IMR-90 (cell line): ENCODE results near the gene DGKZ. TPM values are rescaled to one million over a fixed set of nuclear protein-coding genes. Genes with fewer than 3 reads are reported as not detected.

Experiments used
- ATAC-seq: fragments of 200-7000 bp; cut with Tn5 transposase; 2 replicates; pipeline ENCODE4 v1.9.1; 2020; ENCODE audit warnings: low read depth, mild to moderate bottlenecking, moderate library complexity
- BruUV-seq: library from RNA; stranded (reverse); fragments of 400-500 nt; replicated peaks from 2 replicates; lab custom pipeline; 2021; lab: Mats Ljungman, UMichigan
- CTCF ChIA-PET: fragments of 300-600 bp; formaldehyde crosslinking; extraction: SDS; loops from one replicate; lab custom pipeline; 2021; ENCODE audit warnings: antibody characterized with exemption; lab: Yijun Ruan, JAX
- POLR2A ChIA-PET: fragments of 300-600 bp; sonication (Branson Sonifier 250); formaldehyde crosslinking; loops from one replicate; lab custom pipeline; 2022; ENCODE audit warnings: antibody characterized with exemption; ENCODE audit not compliant: unreplicated experiment; lab: Charles Lee
- DNase-seq: peaks from one replicate; pipeline ENCODE4 v3.0.0; 2013
- H2AFZ ChIP-seq: replicated peaks from 2 replicates; pipeline ENCODE3; 2013; ENCODE audit warnings: low read length, mild to moderate bottlenecking; ENCODE audit not compliant: poor library complexity
- H2AK5ac ChIP-seq: 2 replicates; pipeline ENCODE4 v1.6.1; 2013; ENCODE audit warnings: low read depth, low read length, inconsistent platforms
- H2AK9ac ChIP-seq: replicated peaks from 2 replicates; pipeline ENCODE3; 2013; ENCODE audit warnings: mild to moderate bottlenecking, low read depth, low read length, moderate library complexity; ENCODE audit not compliant: poor library complexity
- H2BK120ac ChIP-seq: 2 replicates; pipeline ENCODE4 v1.6.1; 2013; ENCODE audit warnings: low read depth, low read length, inconsistent platforms
- H2BK15ac ChIP-seq: 3 replicates; pipeline ENCODE4 v1.6.1; 2013; ENCODE audit warnings: low read depth, low read length, inconsistent platforms
- H2BK20ac ChIP-seq: 2 replicates; pipeline ENCODE4 v1.6.1; 2013; ENCODE audit warnings: low read depth, mild to moderate bottlenecking, inconsistent platforms, low read length, moderate library complexity
- H2BK5ac ChIP-seq: 2 replicates; pipeline ENCODE4 v1.6.1; 2013; ENCODE audit warnings: mild to moderate bottlenecking, low read depth, low read length, inconsistent platforms; ENCODE audit not compliant: poor library complexity, severe bottlenecking
- H3K14ac ChIP-seq: replicated peaks from 2 replicates; pipeline ENCODE4 v1.6.1; 2013; ENCODE audit warnings: low read depth, low read length, inconsistent platforms
- H3K18ac ChIP-seq: 2 replicates; pipeline ENCODE4 v1.6.1; 2013; ENCODE audit warnings: low read depth, low read length, control low read depth
- H3K23ac ChIP-seq: 2 replicates; pipeline ENCODE4 v1.6.1; 2013; ENCODE audit warnings: low read depth, low read length, inconsistent platforms
- H3K27ac ChIP-seq: 2 replicates; pipeline ENCODE4 v1.5.1; 2013; ENCODE audit warnings: mild to moderate bottlenecking, control low read depth, low read length; ENCODE audit not compliant: insufficient read depth
- H3K27me3 ChIP-seq: 2 replicates; pipeline ENCODE4 v1.6.1; 2013; ENCODE audit warnings: low read length; ENCODE audit not compliant: control insufficient read depth, insufficient read depth
- H3K36me3 ChIP-seq: 2 replicates; pipeline ENCODE4 v1.6.1; 2013; ENCODE audit warnings: low read length, mixed read lengths; ENCODE audit not compliant: control insufficient read depth, insufficient read depth
- H3K4ac ChIP-seq: 2 replicates; pipeline ENCODE4 v1.6.1; 2013; ENCODE audit warnings: low read depth, low read length, inconsistent platforms
- H3K4me1 ChIP-seq: 2 replicates; pipeline ENCODE4 v1.6.1; 2013; ENCODE audit warnings: low read length, mixed read lengths; ENCODE audit not compliant: control insufficient read depth, insufficient read depth
- H3K4me2 ChIP-seq: 2 replicates; pipeline ENCODE4 v1.6.1; 2013; ENCODE audit warnings: low read depth, mild to moderate bottlenecking, control low read depth, low read length, moderate library complexity
- H3K4me3 ChIP-seq: 2 replicates; pipeline ENCODE4 v1.5.1; 2013; ENCODE audit warnings: low read depth, mild to moderate bottlenecking, control low read depth, low read length, moderate library complexity; ENCODE audit not compliant: insufficient read depth
- H3K56ac ChIP-seq: 2 replicates; pipeline ENCODE4 v1.6.1; 2013; ENCODE audit warnings: low read length, inconsistent platforms; ENCODE audit not compliant: insufficient read depth; ENCODE audit errors: extremely low read depth
- H3K79me1 ChIP-seq, 2 experiments: 2 replicates each; pipeline ENCODE4 v1.6.1; 2013; ENCODE audit warnings: low read length in 2 of 2, inconsistent platforms in 1 of 2, low read depth in 1 of 2
- H3K9ac ChIP-seq: 2 replicates; pipeline ENCODE4 v1.6.1; 2013; ENCODE audit warnings: low read depth, low read length, control low read depth
- H3K9me1 ChIP-seq: 2 replicates; pipeline ENCODE4 v1.6.1; 2013; ENCODE audit warnings: low read length, inconsistent platforms; ENCODE audit not compliant: insufficient read depth
- H3K9me3 ChIP-seq: 2 replicates; pipeline ENCODE4 v1.6.1; 2013; ENCODE audit warnings: low read length; ENCODE audit not compliant: control insufficient read depth, insufficient read depth
- H4K20me1 ChIP-seq: 2 replicates; pipeline ENCODE4 v1.6.1; 2013; ENCODE audit warnings: low read length, inconsistent platforms; ENCODE audit not compliant: insufficient read depth
- H4K5ac ChIP-seq: 2 replicates; pipeline ENCODE4 v1.6.1; 2013; ENCODE audit warnings: mild to moderate bottlenecking, low read depth, low read length, control low read depth
- H4K8ac ChIP-seq, 2 experiments: 2 replicates each; pipeline ENCODE4 v1.6.1; 2013; ENCODE audit warnings: low read depth in 2 of 2, low read length in 2 of 2, control low read depth in 1 of 2, inconsistent platforms in 1 of 2
- H4K91ac ChIP-seq: 2 replicates; pipeline ENCODE4 v1.6.1; 2013; ENCODE audit warnings: low read depth, low read length, inconsistent platforms; ENCODE audit not compliant: insufficient read depth
- BHLHE40 ChIP-seq: fragments of 150-350 bp; IDR thresholded peaks from 2 replicates; pipeline ENCODE4 v1.6.1; 2016; ENCODE audit warnings: mild to moderate bottlenecking, low read depth, low read length
- CEBPB ChIP-seq: IDR thresholded peaks from 2 replicates; pipeline ENCODE4 v1.6.1; 2012; ENCODE audit warnings: low read depth, low read length, improper control_type of control experiment
- CTCF ChIP-seq: conservative IDR thresholded peaks from 2 replicates; pipeline ENCODE4 v1.5.1; 2012; ENCODE audit warnings: mild to moderate bottlenecking, low read depth, low read length, improper control_type of control experiment
- ELK1 ChIP-seq: fragments of 150-350 bp; IDR thresholded peaks from 2 replicates; pipeline ENCODE4 v1.6.1; 2016; ENCODE audit warnings: low read depth, mild to moderate bottlenecking, low read length, moderate library complexity, borderline replicate concordance
- FOS ChIP-seq: fragments of 150-350 bp; IDR thresholded peaks from 2 replicates; pipeline ENCODE4 v1.6.1; 2016; ENCODE audit warnings: low read depth, low read length
- MAFK ChIP-seq: IDR thresholded peaks from 2 replicates; pipeline ENCODE4 v1.6.1; 2012; ENCODE audit warnings: low read depth, low read length, improper control_type of control experiment
- MAZ ChIP-seq: IDR thresholded peaks from 2 replicates; pipeline ENCODE4 v1.6.1; 2012; ENCODE audit warnings: low read depth, mild to moderate bottlenecking, low read length, improper control_type of control experiment, moderate library complexity, borderline replicate concordance
- MXI1 ChIP-seq: IDR thresholded peaks from 2 replicates; pipeline ENCODE4 v1.6.1; 2012; ENCODE audit warnings: low read depth, mild to moderate bottlenecking, low read length, moderate library complexity, borderline replicate concordance
- NFE2L2 ChIP-seq: fragments of 150-350 bp; IDR thresholded peaks from 2 replicates; pipeline ENCODE4 v1.6.1; 2016; ENCODE audit warnings: low read depth, mild to moderate bottlenecking, low read length
- POLR2A ChIP-seq: IDR thresholded peaks from 2 replicates; pipeline ENCODE4 v1.6.1; 2012; ENCODE audit warnings: mild to moderate bottlenecking, low read depth, low read length
- RCOR1 ChIP-seq: IDR thresholded peaks from 2 replicates; pipeline ENCODE4 v1.6.1; 2012; ENCODE audit warnings: mild to moderate bottlenecking, low read length, improper control_type of control experiment; ENCODE audit not compliant: insufficient replicate concordance
- RFX5 ChIP-seq: IDR thresholded peaks from 2 replicates; pipeline ENCODE4 v1.8.0; 2012; ENCODE audit warnings: low read depth, mild to moderate bottlenecking, low read length, moderate library complexity
- SMC3 ChIP-seq: fragments of 150-350 bp; IDR thresholded peaks from 2 replicates; pipeline ENCODE4 v1.6.1; 2016; ENCODE audit warnings: low read depth, mild to moderate bottlenecking, antibody characterized with exemption, low read length, moderate library complexity
- USF2 ChIP-seq: fragments of 150-350 bp; IDR thresholded peaks from 2 replicates; pipeline ENCODE4 v1.6.1; 2017; ENCODE audit warnings: mild to moderate bottlenecking, antibody characterized with exemption, low read length, low read depth
- WGBS, 2 experiments: methylation state at CpG; one replicate each; pipeline versions ENCODE4 v1.1.5 to v1.1.7; 2013; ENCODE audit warnings: missing lambda C conversion rate in 2 of 2; ENCODE audit not compliant: insufficient read length in 1 of 2; ENCODE audit errors: extremely low coverage in 2 of 2; 5-methylcytosine and 5-hydroxymethylcytosine counted together
- dilution Hi-C: fragments of 300-500 bp; cut with HindIII; formaldehyde crosslinking; loops from one replicate; pipeline ENCODE4 v1.14.3; 2018; ENCODE audit warnings: low sequenced_read_pairs; ENCODE audit not compliant: unreplicated experiment
- in situ Hi-C: fragments of 300-500 bp; cut with MboI; formaldehyde crosslinking; loops from 3 replicates; pipeline ENCODE4 v1.14.3; 2019; ENCODE audit warnings: low sequenced_read_pairs, inconsistent platforms, mixed read lengths
- intact Hi-C: fragments of 100-400 bp; cut with micrococcal nuclease; formaldehyde crosslinking; loops from 2 replicates; pipeline ENCODE4 v1.10.0; 2022
- polyA plus RNA-seq, 3 experiments: library from polyadenylated mRNA; depleted of rRNA; stranded (reverse); fragments of >200 nt; gene quantifications; 2 replicates each; pipeline ENCODE4 v1.2.3, GENCODE V29; 2012; ENCODE audit warnings: low replicate concordance in 1 of 3
- total RNA-seq: library from RNA; depleted of rRNA; stranded (reverse); fragments of >200 nt; gene quantifications from 2 replicates; pipeline ENCODE4 v1.2.3, GENCODE V29; 2012

DGKZ gene
- total and polyA plus RNA-seq, 2 of the 4 experiments (the other 2 are of a cell fraction) = 46.8 to 62.0 TPM

GRCh38 chr11:46341454-46341853, 5.8 kb upstream of the DGKZ start:
- ATAC-seq (no peak), DNase-seq (no peak)
- Histone ChIP-seq H2AK9ac (no peak overlapping the region), H3K4me3 (no peak overlapping the region), H3K4ac (no peak overlapping the region), H3K56ac (no peak overlapping the region), H3K9me3 (no peaks in the 10 kb centered on the region), H4K91ac (no peak overlapping the region), H3K9me1 (peaks cover 4% of the 10 kb centered on the region), H3K27me3 (peaks cover 11% of the 10 kb centered on the region; the same call in 1 of the 2 replicates), H2BK20ac (no peak overlapping the region), H3K9ac (no peak overlapping the region), H3K14ac (no peak overlapping the region), H3K79me1 (no peaks in the 10 kb centered on the region), H2BK120ac (no peak overlapping the region), H3K4me1 (peaks cover 8% of the 10 kb centered on the region), H2AK5ac (no peak overlapping the region), H4K8ac (no peak overlapping the region), H4K20me1 (no peaks in the 10 kb centered on the region), H3K4me2 (no peak overlapping the region), H2AFZ (peak overlapping the region; percentile 10), H3K27ac (no peak overlapping the region), H3K23ac (no peak overlapping the region), H3K18ac (no peak overlapping the region), H3K36me3 (no peaks in the 10 kb centered on the region), H2BK5ac (no peak overlapping the region), H4K5ac (no peak overlapping the region), H2BK15ac (no peak overlapping the region)
- dilution Hi-C loops (no loop called here), intact Hi-C loops (no loop called here), in situ Hi-C loops (no loop called here)
- POLR2A ChIA-PET = no interaction called here
- no peak for TF ChIP-seq ELK1
- no peak for TF ChIP-seq POLR2A
- TF ChIP-seq MAFK = no peak
- no peak for TF ChIP-seq CTCF
- TF ChIP-seq CEBPB = no peak
- TF ChIP-seq SMC3 = no peak
- TF ChIP-seq MXI1 = no peak
- no peak for TF ChIP-seq MAZ
- no peak for TF ChIP-seq BHLHE40
- TF ChIP-seq RFX5 = no peak
- TF ChIP-seq NFE2L2 = no peak
- no peak for TF ChIP-seq USF2
- no peak for TF ChIP-seq RCOR1
- no peak for TF ChIP-seq FOS
- WGBS, 2 experiments = 82% methylated on average over 2 of the region's 3 CpGs; no CpG with 5 or more reads in 1 of the 2 experiments
- CTCF ChIA-PET = no interaction called here
- BruUV-seq = no TSS peak
